ENCODE data around the gene PDE3B. TPM values are rescaled to one million over a fixed set of nuclear protein-coding genes. Genes with fewer than 3 reads are reported as not detected.

Gene PDE3B
- total RNA-seq, 1 experiment from 2014 or later, result 4.8 TPM

GRCh38 chr11:14746857-14747395, 103.3 kb downstream of the PDE3B start:
- Histone ChIP-seq H3K4me1 (ENCODE audit: insufficient read depth, low read length, poor library complexity, severe bottlenecking) (no peaks in the 10 kb centered on the region), H3K27ac (ENCODE audit: low read depth, low read length, poor library complexity, severe bottlenecking) (no peak overlapping the region), H3K9me3 (ENCODE audit: low read depth, low read length, poor library complexity, severe bottlenecking) (no peaks in the 10 kb centered on the region), H3K36me3 (ENCODE audit: insufficient read depth, low read length, poor library complexity, severe bottlenecking) (no peaks in the 10 kb centered on the region), H3K27me3 (replicated peaks; ENCODE audit: insufficient read depth, low read depth, low read length, poor library complexity) (no peaks in the 10 kb centered on the region), H3K4me3 (ENCODE audit: low read depth, low read length, poor library complexity, severe bottlenecking) (no peak overlapping the region)
- intact Hi-C loops (cut with micrococcal nuclease; ENCODE audit: unreplicated experiment), result no loop called here
- POLR2A ChIA-PET (ENCODE audit: low non-redundant PET), result no interaction called here
- no peak for DNase-seq (ENCODE audit: low spot score)
- TF ChIP-seq CTCF (conservative IDR thresholded peaks at IDR 0.05; ENCODE audit: low read depth, low read length), result no peak
- TF ChIP-seq EZH2 (IDR thresholded peaks at IDR 0.05; ENCODE audit: borderline replicate concordance, low read depth, low read length, poor library complexity, severe bottlenecking), result no peak
- CTCF ChIA-PET, result no interaction called here
- BruUV-seq (replicated peaks), result no TSS peak

- no peaks in the 10 kb centered on the region for H3K36me3 ChIP-seq (ENCODE audit: insufficient read depth, low read length, poor library complexity, severe bottlenecking)
- intact Hi-C loops (cut with micrococcal nuclease; ENCODE audit: unreplicated experiment), result no loop called here
- H3K27ac ChIP-seq (ENCODE audit: low read depth, low read length, poor library complexity, severe bottlenecking), result no peak overlapping the region
- ChIA-PET POLR2A (ENCODE audit: low non-redundant PET) (no interaction called here), CTCF (no interaction called here)
- no peak for DNase-seq (ENCODE audit: low spot score)
- BruUV-seq (replicated peaks), result no TSS peak
- TF ChIP-seq EZH2 (IDR thresholded peaks at IDR 0.05; ENCODE audit: borderline replicate concordance, low read depth, low read length, poor library complexity, severe bottlenecking), result no peak
- TF ChIP-seq CTCF (conservative IDR thresholded peaks at IDR 0.05; ENCODE audit: low read depth, low read length), result no peak
- H3K27me3 ChIP-seq (replicated peaks; ENCODE audit: insufficient read depth, low read depth, low read length, poor library complexity), result no peaks in the 10 kb centered on the region
- no peak overlapping the region for H3K4me3 ChIP-seq (ENCODE audit: low read depth, low read length, poor library complexity, severe bottlenecking)
- H3K9me3 ChIP-seq (ENCODE audit: low read depth, low read length, poor library complexity, severe bottlenecking), result no peaks in the 10 kb centered on the region
- no peaks in the 10 kb centered on the region for H3K4me1 ChIP-seq (ENCODE audit: insufficient read depth, low read length, poor library complexity, severe bottlenecking)
These were observed 104.5 kb downstream of the PDE3B start for GRCh38 chr11:14748090-14748489.

- DNase-seq (ENCODE audit: low spot score), result no peak
- no TSS peak for BruUV-seq (replicated peaks)
- Histone ChIP-seq H3K27ac (ENCODE audit: low read depth, low read length, poor library complexity, severe bottlenecking) (no peak overlapping the region), H3K27me3 (replicated peaks; ENCODE audit: insufficient read depth, low read depth, low read length, poor library complexity) (no peaks in the 10 kb centered on the region), H3K36me3 (ENCODE audit: insufficient read depth, low read length, poor library complexity, severe bottlenecking) (no peaks in the 10 kb centered on the region), H3K4me3 (ENCODE audit: low read depth, low read length, poor library complexity, severe bottlenecking) (no peak overlapping the region), H3K9me3 (ENCODE audit: low read depth, low read length, poor library complexity, severe bottlenecking) (no peaks in the 10 kb centered on the region), H3K4me1 (ENCODE audit: insufficient read depth, low read length, poor library complexity, severe bottlenecking) (no peaks in the 10 kb centered on the region)
- intact Hi-C loops (cut with micrococcal nuclease; ENCODE audit: unreplicated experiment), result no loop called here
- ChIA-PET CTCF (no interaction called here), POLR2A (ENCODE audit: low non-redundant PET) (no interaction called here)
- no peak for TF ChIP-seq CTCF (conservative IDR thresholded peaks at IDR 0.05; ENCODE audit: low read depth, low read length)
- no peak for TF ChIP-seq EZH2 (IDR thresholded peaks at IDR 0.05; ENCODE audit: borderline replicate concordance, low read depth, low read length, poor library complexity, severe bottlenecking)
These were observed 107.3 kb downstream of the PDE3B start for GRCh38 chr11:14750911-14751310.
